BJ (cell line): ENCODE results near the gene IPO4. TPM values are rescaled to one million over a fixed set of nuclear protein-coding genes. Genes with fewer than 3 reads are reported as not detected.

Experiments
- CTCF ChIA-PET: fragments of 350-600 bp; formaldehyde crosslinking; extraction: SDS; loops from one replicate; lab custom pipeline; 2021; ENCODE audit warnings: antibody characterized with exemption, inconsistent platforms; lab: Yijun Ruan, JAX
- POLR2A ChIA-PET: fragments of 300-600 bp; sonication (Branson Sonifier 250); formaldehyde crosslinking; extraction: SDS; loops from one replicate; lab custom pipeline; 2021; ENCODE audit warnings: antibody characterized with exemption; lab: Charles Lee
- DNase-seq: peaks from one replicate; pipeline ENCODE4 v3.0.0-alpha.2; 2011; ENCODE audit warnings: low read depth
- H3K27me3 ChIP-seq: 2 replicates; pipeline ENCODE4 v1.6.0; 2011; ENCODE audit warnings: low read length; ENCODE audit not compliant: control insufficient read depth, insufficient read depth
- H3K36me3 ChIP-seq: 2 replicates; pipeline ENCODE4 v1.5.1; 2011; ENCODE audit warnings: low read length; ENCODE audit not compliant: control insufficient read depth, insufficient read depth
- H3K4me3 ChIP-seq: 2 replicates; pipeline ENCODE4 v1.5.1; 2011; ENCODE audit warnings: low read depth, mild to moderate bottlenecking, control low read depth, low read length
- polyA plus RNA-seq: library from polyadenylated mRNA; depleted of rRNA; stranded (reverse); fragments of >200 nt; gene quantifications from 2 replicates; pipeline ENCODE4 v1.2.3, GENCODE V29; 2011
- TF ChIP-seq, protein P1 (sequence below): IDR thresholded peaks from 2 replicates; pipeline ENCODE4 v1.5.1; 2011; ENCODE audit warnings: low read depth, mild to moderate bottlenecking, control low read depth, inconsistent platforms, low read length, moderate library complexity; ENCODE audit not compliant: insufficient read depth

IPO4 gene
- polyA plus RNA-seq, 1 experiment, result 26.8 TPM

DNA sequence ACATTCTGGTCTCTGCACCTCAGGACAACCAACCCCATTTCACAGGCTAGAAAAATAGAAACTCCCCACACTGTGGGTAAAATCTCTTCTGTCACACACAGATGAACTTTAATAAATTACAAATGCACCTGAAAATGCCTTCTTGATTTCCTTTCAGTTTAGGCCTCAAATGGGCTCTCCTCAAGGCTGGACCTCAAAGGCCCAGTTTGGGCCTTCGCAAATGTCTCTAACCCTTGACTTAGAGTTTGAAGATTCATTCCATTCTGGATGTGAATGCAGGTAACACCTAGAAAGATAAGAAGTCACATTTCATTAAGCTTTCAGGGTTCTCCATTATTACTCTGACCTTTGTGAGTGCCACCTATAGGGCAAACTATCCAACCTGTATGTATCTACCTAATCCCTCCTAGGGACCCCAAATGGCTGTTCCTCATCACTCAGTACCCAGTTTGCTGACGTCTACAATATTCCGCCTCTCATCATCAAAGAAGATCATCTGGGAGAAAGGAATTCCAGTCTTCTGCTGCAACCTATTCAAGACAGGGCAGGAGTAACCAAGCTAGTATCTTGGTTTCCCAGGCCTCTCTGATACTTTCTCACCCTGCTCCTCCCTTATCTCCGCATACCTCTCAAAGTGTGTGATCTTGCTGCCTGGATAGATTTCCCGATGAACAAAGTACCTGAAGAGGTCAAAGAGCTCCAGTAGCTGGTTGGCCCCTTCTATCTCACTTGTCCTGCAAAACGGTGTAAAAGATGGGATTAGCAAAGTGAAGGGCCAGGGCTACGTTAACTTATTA, 25.4 kb upstream of the IPO4 start:
- peaks cover 16% of the 10 kb centered on the region for H3K36me3 ChIP-seq

DNA sequence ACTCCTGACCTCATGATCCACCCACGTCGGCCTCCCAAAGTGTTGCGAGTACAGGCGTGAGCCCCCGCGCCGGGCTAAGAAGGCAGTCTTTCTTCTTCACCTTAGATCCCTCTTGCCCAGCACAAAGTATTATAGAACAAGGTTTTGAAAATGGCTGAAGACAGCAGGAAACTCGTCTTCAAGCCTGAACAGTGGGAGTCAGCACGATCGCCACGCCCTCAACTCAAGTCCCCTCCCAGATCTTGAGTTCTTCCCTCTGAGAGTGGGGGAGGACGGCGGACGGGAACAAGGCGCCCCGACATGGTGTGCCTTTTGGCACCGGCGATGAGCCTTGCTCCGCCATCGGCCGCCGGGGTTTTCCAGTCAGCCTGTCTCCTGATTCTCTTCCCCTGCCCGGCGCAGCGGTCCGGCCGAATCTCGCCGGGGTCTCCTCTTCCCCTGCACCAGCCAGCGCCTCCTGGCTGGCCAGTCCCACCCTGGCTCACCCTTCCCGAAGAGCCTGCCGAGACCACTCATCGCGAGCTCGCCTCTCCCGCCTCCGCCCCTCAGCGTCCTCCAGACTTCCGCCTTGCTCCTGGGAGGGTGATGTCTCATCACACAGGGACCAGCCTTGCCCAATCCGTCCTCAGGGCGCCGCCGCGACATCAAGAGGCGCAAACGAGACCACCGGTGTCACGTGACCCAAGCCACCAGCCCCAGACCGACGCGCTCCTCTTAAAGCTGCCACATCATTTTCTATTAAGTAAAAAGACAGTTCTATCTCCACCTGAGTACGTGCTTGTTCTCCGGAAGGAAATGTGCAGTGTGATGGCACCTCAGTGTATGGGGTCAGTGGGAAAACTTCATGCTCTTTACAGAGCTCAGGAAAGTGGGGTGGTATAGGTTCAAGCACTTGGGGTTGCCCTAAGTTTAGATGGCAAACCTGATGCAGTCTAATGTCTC, 24.6 kb upstream of the IPO4 start, which contains the start of gene CHMP4A:
CHMP4A (minus strand) TSS at position 565 of the 942 bp plus-strand sequence; CDS start at position 516, 49 bp downstream.
- H3K36me3 ChIP-seq, result peaks cover 17% of the 10 kb centered on the region
- ChIA-PET CTCF (interaction anchor here (0.9 to 2.4 kb wide), 4 partner anchors 29 to 85 kb away, joined by 3 to 10 read pairs (median 4); partner anchors contain the start of genes IRF9, PSME2 and TINF2), POLR2A (no interaction called here)
- H3K4me3 ChIP-seq, result peak within 1 kb of the TSS; percentile 84
- H3K27me3 ChIP-seq, result no peaks in the 10 kb centered on the region
- TF ChIP-seq, protein P1, sequence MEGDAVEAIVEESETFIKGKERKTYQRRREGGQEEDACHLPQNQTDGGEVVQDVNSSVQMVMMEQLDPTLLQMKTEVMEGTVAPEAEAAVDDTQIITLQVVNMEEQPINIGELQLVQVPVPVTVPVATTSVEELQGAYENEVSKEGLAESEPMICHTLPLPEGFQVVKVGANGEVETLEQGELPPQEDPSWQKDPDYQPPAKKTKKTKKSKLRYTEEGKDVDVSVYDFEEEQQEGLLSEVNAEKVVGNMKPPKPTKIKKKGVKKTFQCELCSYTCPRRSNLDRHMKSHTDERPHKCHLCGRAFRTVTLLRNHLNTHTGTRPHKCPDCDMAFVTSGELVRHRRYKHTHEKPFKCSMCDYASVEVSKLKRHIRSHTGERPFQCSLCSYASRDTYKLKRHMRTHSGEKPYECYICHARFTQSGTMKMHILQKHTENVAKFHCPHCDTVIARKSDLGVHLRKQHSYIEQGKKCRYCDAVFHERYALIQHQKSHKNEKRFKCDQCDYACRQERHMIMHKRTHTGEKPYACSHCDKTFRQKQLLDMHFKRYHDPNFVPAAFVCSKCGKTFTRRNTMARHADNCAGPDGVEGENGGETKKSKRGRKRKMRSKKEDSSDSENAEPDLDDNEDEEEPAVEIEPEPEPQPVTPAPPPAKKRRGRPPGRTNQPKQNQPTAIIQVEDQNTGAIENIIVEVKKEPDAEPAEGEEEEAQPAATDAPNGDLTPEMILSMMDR, result peak; percentile 46
- peak; percentile 91 for DNase-seq

More for the DNA sequence above, 25.4 kb upstream of the IPO4 start:
- POLR2A ChIA-PET, result interaction anchor here (0.6 kb wide), 1 partner anchor 9 kb away, joined by 8 read pairs; no protein-coding TSS in a partner anchor
- TF ChIP-seq, protein P1, result no peak
- CTCF ChIA-PET, result interaction anchor here (0.9 to 2.4 kb wide), 6 partner anchors 28 to 94 kb away, joined by 3 to 10 read pairs (median 4); partner anchors contain the start of genes CIDEB, IRF9, PSME2 and TINF2
- no peaks in the 10 kb centered on the region for H3K27me3 ChIP-seq
- no peak for DNase-seq
- H3K4me3 ChIP-seq, result peak overlapping the region; percentile 84

DNA sequence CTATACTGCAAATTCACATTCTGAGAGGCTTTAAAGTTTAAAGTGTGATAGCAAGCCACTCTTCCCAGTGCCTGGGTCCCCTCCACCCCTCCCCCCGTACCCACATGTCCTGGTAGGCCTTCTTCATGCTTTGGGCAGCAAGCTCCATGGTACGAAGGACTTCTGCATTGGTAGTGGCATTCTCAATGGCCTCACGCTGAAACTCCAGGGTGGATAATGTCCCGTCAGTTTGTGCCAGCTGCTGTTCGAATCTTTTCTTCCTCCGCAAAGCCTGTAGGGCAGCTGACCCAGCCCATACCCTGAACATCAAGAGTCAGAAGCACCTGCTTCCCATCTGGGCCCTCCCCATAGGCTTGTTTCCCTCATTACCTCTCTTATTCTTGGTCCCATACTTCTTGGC, 22.7 kb upstream of the IPO4 start:
- ChIA-PET POLR2A (no interaction called here), CTCF (interaction anchor here (1.8 kb wide), 1 partner anchor 86 kb away, joined by 6 read pairs; no protein-coding TSS in a partner anchor)
- H3K4me3 ChIP-seq, result no peak overlapping the region
- H3K36me3 ChIP-seq, result peaks cover 23% of the 10 kb centered on the region
- TF ChIP-seq, protein P1, result no peak
- DNase-seq, result no peak
- no peaks in the 10 kb centered on the region for H3K27me3 ChIP-seq

DNA sequence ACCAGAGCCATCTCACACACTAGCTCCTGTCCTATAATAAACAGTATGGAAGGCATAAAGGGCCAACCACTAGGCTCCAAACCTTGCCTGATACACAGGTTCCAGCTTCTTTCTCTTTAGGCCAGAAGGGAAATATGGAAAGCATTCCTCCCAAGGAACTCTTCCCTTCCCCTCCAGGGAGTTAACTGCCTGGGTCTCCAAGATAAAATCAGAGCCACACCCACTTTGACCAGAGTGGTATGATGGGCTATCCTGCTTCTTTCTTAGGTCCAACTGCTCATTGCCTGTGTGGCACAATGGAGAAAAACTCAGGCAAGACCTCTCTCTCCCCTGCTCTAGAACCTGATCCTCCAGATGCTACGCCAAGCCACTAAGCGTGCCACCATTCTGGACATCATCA, 19.0 kb upstream of the IPO4 start:
- CTCF ChIA-PET, result interaction anchor here (1.7 kb wide), 1 partner anchor 12 kb away, joined by 5 read pairs; no protein-coding TSS in a partner anchor
- Histone ChIP-seq H3K27me3 (no peaks in the 10 kb centered on the region), H3K4me3 (no peak overlapping the region), H3K36me3 (peaks cover 27% of the 10 kb centered on the region)
- DNase-seq, result no peak
- TF ChIP-seq, protein P1, result no peak
- POLR2A ChIA-PET, result no interaction called here
